PC-9 (cell line): Measurements from ENCODE around the gene NUBP2. TPM values are rescaled to one million over a fixed set of nuclear protein-coding genes. Genes with fewer than 3 reads are reported as not detected.

Source experiments
- BruUV-seq: library from RNA; stranded (reverse); fragments of 400-500 nt; replicated peaks from 2 replicates; lab custom pipeline; 2021; lab: Mats Ljungman, UMichigan
- CTCF ChIA-PET: fragments of 300-600 bp; sonication (Branson Sonifier 250); formaldehyde crosslinking; loops from one replicate; lab custom pipeline; 2022; ENCODE audit warnings: antibody characterized with exemption; lab: Charles Lee
- POLR2A ChIA-PET: fragments of 300-600 bp; sonication (Branson Sonifier 250); formaldehyde crosslinking; loops from one replicate; lab custom pipeline; 2022; ENCODE audit warnings: antibody characterized with exemption; ENCODE audit not compliant: unreplicated experiment; lab: Charles Lee
- DNase-seq, 2 experiments: peaks; one replicate each; pipeline versions ENCODE4 v3.0.0 to v3.0.0-alpha.2; 2015 to 2022; ENCODE audit warnings: mixed read lengths in 1 of 2
- H2AFZ ChIP-seq: fragments of 200-600 bp; sonication (generic); 2 replicates; pipeline ENCODE4 v1.8.1; 2017; ENCODE audit warnings: antibody characterized with exemption
- H3F3A ChIP-seq: fragments of 200-600 bp; sonication (generic); 2 replicates; pipeline ENCODE4 v1.8.1; 2017; ENCODE audit warnings: antibody characterized with exemption, mild to moderate bottlenecking, low read depth; ENCODE audit not compliant: insufficient read depth
- H3K27ac ChIP-seq: fragments of 200-600 bp; sonication (generic); 2 replicates; pipeline ENCODE4 v1.6.1; 2016; ENCODE audit warnings: mixed run types
- H3K27me3 ChIP-seq: fragments of 200-600 bp; sonication (generic); 2 replicates; pipeline ENCODE4 v1.6.1; 2016; ENCODE audit warnings: low read depth, mixed run types; ENCODE audit not compliant: insufficient read depth
- H3K36me3 ChIP-seq: fragments of 200-600 bp; sonication (generic); 2 replicates; pipeline ENCODE4 v1.6.1; 2016; ENCODE audit warnings: low read depth, mixed run types
- H3K4me1 ChIP-seq: fragments of 200-600 bp; sonication (generic); replicated peaks from 2 replicates; pipeline ENCODE4 v1.6.1; 2016; ENCODE audit warnings: mixed run types; ENCODE audit not compliant: insufficient read depth
- H3K4me2 ChIP-seq: fragments of 200-600 bp; sonication (generic); 2 replicates; pipeline ENCODE4 v1.6.1; 2017; ENCODE audit warnings: mixed run types
- H3K4me3 ChIP-seq: fragments of 200-600 bp; sonication (generic); 2 replicates; pipeline ENCODE4 v1.6.1; 2016; ENCODE audit warnings: mixed run types
- H3K79me2 ChIP-seq: fragments of 200-600 bp; sonication (generic); 2 replicates; pipeline ENCODE4 v1.6.1; 2017; ENCODE audit warnings: low read depth, mixed run types
- H3K9me2 ChIP-seq: fragments of 200-600 bp; sonication (generic); 2 replicates; pipeline ENCODE4 v1.8.1; 2017; ENCODE audit warnings: mild to moderate bottlenecking; ENCODE audit not compliant: insufficient read depth
- H3K9me3 ChIP-seq: fragments of 200-600 bp; sonication (generic); 2 replicates; pipeline ENCODE4 v1.8.1; 2016; ENCODE audit warnings: low read depth; ENCODE audit not compliant: insufficient read depth
- H4K20me1 ChIP-seq: fragments of 200-600 bp; sonication (generic); 2 replicates; pipeline ENCODE4 v1.8.1; 2017; ENCODE audit not compliant: insufficient read depth
- EZH2 ChIP-seq: fragments of 200-600 bp; sonication (generic); IDR thresholded peaks from 2 replicates; pipeline ENCODE4 v1.8.0; 2017; ENCODE audit warnings: antibody characterized with exemption, low read depth
- intact Hi-C: fragments of 100-400 bp; cut with micrococcal nuclease; formaldehyde crosslinking; loops from one replicate; pipeline ENCODE4 v1.10.0; 2022; ENCODE audit not compliant: unreplicated experiment
- total RNA-seq: library from RNA; stranded (reverse); gene quantifications from 2 replicates; pipeline ENCODE4 v1.2.3, GENCODE V29; 2021
- TF ChIP-seq, protein P1 (sequence below): fragments of 200-600 bp; sonication (generic); conservative IDR thresholded peaks from 2 replicates; pipeline ENCODE4 v1.6.1; 2017; ENCODE audit warnings: mixed run types, antibody characterized with exemption, mild to moderate bottlenecking, moderate library complexity

NUBP2 gene
- total RNA-seq, 1 experiment from 2014 or later, result 80.0 TPM

DNA sequence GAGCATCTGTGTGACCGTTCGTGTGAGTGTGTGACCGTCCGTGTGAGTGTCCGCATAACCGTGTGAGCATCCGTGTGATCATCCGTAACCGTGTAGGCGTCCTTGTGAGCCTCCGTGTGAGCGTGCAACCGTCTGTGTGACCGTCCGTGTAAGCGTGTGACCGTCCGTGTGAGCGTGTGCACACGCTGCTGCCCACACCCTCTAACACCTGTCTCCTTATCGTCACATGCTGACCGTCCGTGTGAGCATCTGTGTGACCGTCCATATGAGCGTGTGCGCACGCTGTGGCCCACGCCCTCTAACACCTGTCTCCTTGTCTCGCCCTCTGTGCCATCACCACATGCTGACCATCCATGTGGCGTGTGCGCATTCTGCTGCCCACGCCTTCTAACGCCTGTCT is 42.5 kb upstream of the NUBP2 start:
- H3K79me2 ChIP-seq, result 0 out of 2 replicates have a peak, but pooled peaks cover 4% of the 10 kb centered on the region
- no peaks in the 10 kb centered on the region; the same call in 1 of the 2 replicates for H3K36me3 ChIP-seq
- H3K27ac ChIP-seq, result no peak overlapping the region
- no TSS peak for BruUV-seq
- H3K4me2 ChIP-seq, result no peak overlapping the region
- ChIA-PET CTCF (no interaction called here), POLR2A (no interaction called here)
- TF ChIP-seq EZH2, result no peak
- TF ChIP-seq, protein P1, sequence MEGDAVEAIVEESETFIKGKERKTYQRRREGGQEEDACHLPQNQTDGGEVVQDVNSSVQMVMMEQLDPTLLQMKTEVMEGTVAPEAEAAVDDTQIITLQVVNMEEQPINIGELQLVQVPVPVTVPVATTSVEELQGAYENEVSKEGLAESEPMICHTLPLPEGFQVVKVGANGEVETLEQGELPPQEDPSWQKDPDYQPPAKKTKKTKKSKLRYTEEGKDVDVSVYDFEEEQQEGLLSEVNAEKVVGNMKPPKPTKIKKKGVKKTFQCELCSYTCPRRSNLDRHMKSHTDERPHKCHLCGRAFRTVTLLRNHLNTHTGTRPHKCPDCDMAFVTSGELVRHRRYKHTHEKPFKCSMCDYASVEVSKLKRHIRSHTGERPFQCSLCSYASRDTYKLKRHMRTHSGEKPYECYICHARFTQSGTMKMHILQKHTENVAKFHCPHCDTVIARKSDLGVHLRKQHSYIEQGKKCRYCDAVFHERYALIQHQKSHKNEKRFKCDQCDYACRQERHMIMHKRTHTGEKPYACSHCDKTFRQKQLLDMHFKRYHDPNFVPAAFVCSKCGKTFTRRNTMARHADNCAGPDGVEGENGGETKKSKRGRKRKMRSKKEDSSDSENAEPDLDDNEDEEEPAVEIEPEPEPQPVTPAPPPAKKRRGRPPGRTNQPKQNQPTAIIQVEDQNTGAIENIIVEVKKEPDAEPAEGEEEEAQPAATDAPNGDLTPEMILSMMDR, result no peak
- no peaks in the 10 kb centered on the region for H3K27me3 ChIP-seq
- peaks cover 54% of the 10 kb centered on the region for H3F3A ChIP-seq
- no peaks in the 10 kb centered on the region for H4K20me1 ChIP-seq
- no peak overlapping the region for H2AFZ ChIP-seq
- DNase-seq, result no peak
- no peaks in the 10 kb centered on the region for H3K9me2 ChIP-seq
- peaks cover 22% of the 10 kb centered on the region for H3K4me1 ChIP-seq
- no peak overlapping the region for H3K4me3 ChIP-seq
- intact Hi-C loops, result no loop called here
- H3K9me3 ChIP-seq, result no peaks in the 10 kb centered on the region

DNA sequence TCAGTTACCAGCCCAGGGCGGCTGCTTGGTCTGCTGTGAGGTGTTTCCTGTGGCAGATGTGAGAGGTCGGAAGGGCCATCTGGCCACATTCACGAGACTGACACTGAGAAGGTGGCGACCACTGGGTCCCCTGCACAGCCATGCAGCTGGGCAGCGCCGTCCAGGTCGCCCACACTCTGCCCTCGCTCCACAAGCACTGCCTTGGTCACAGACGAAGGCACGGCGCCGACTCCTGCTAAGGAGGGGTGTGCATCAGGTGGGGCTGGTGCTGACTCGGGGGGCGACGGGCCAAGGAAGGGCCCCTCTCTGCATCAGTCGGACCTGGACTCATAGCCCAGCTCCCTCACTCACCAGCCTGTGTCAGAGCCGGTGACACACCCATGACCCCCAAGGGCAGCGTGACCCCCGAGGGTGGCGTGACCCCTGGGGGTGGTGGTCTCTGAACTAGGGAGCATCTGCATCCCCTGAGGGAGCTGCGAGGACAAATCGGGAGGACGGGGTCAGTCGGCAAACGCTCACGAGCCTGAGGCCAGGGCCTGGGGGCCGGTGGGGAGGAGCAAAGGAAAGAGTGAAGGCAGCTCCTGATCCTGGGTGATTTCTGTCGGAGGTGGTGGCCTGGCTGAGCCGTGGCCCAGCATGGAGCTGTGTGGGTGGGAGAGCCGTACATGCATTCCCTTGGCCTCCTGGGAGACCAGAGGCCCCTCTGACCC is 41.8 kb upstream of the NUBP2 start:
- intact Hi-C loops, result no loop called here
- no peak overlapping the region for H3K4me2 ChIP-seq
- no peaks in the 10 kb centered on the region for H3K9me2 ChIP-seq
- H3K4me3 ChIP-seq, result no peak overlapping the region
- H4K20me1 ChIP-seq, result no peaks in the 10 kb centered on the region
- peaks cover 55% of the 10 kb centered on the region for H3F3A ChIP-seq
- no peak overlapping the region for H2AFZ ChIP-seq
- no peak for DNase-seq
- BruUV-seq, result no TSS peak
- ChIA-PET POLR2A (no interaction called here), CTCF (interaction anchor here (0.6 kb wide), 1 partner anchor 380 kb away, joined by 5 read pairs; no protein-coding TSS in a partner anchor)
- H3K9me3 ChIP-seq, result no peaks in the 10 kb centered on the region
- TF ChIP-seq, protein P1, result no peak
- no peak for TF ChIP-seq EZH2
- H3K79me2 ChIP-seq, result 0 out of 2 replicates have a peak, but pooled peaks cover 4% of the 10 kb centered on the region
- H3K36me3 ChIP-seq, result no peaks in the 10 kb centered on the region; the same call in 1 of the 2 replicates
- H3K4me1 ChIP-seq, result peaks cover 29% of the 10 kb centered on the region
- no peaks in the 10 kb centered on the region for H3K27me3 ChIP-seq
- H3K27ac ChIP-seq, result no peak overlapping the region

DNA sequence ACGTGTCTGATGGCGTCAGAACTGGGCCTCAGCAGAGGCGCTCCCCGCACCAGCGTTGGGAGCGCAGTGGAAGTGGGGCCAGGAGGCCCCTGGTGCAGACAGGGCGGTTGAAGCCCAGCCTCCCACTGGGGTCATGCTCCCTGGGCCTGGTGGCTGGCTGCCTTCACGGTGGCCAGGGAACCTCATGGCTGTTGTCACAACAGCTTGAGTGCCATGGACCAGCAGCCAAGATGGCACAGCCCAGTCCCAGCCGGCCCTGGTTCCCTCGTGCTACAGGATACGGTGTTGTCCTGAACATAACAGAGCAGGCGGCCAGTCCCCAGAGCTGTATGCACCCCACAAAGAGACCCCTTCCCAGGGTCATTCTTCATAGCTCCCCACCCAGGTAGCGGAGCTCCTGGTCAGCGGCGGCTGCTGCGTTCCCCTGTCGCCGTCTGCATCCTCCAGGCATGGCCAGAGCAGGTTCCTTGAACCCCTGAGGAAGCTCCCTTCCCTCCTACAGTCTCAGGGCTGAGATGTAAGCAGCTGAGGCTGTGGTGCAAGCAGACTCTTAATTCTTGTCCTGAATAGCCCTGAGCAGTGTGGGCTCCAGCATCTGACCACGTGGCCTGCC is 41.1 kb upstream of the NUBP2 start:
- Histone ChIP-seq H3K79me2 (0 out of 2 replicates have a peak, but pooled peaks cover 4% of the 10 kb centered on the region), H3K27ac (no peak overlapping the region), H3F3A (peaks cover 57% of the 10 kb centered on the region), H3K4me1 (peaks cover 34% of the 10 kb centered on the region), H3K27me3 (no peaks in the 10 kb centered on the region), H4K20me1 (no peaks in the 10 kb centered on the region), H3K4me2 (no peak overlapping the region), H3K36me3 (no peaks in the 10 kb centered on the region; the same call in 1 of the 2 replicates), H3K4me3 (no peak overlapping the region), H3K9me2 (no peaks in the 10 kb centered on the region), H3K9me3 (no peaks in the 10 kb centered on the region), H2AFZ (no peak overlapping the region)
- DNase-seq, result no peak
- ChIA-PET POLR2A (no interaction called here), CTCF (interaction anchor here (0.6 kb wide), 1 partner anchor 379 kb away, joined by 5 read pairs; no protein-coding TSS in a partner anchor)
- TF ChIP-seq, protein P1, result no peak
- TF ChIP-seq EZH2, result no peak
- intact Hi-C loops, result no loop called here
- BruUV-seq, result no TSS peak
